DMS53 treated with DMSO at 0.1 percent for 48 hours (cell line): ENCODE results near the gene SLC6A1.

Source experiments
- DNase-seq: peaks from one replicate; lab custom pipeline; 2025; ENCODE audit not compliant: unreplicated experiment; lab: John Stamatoyannopoulos, UW

The SLC6A1 gene

GRCh38 chr3:10992017-10992942, at the start of gene SLC6A1:
Gene SLC6A1 (plus strand): TSS chr3:10992748. CDS start chr3:11017212, 24,464 bp downstream.
- no peak for DNase-seq

- no peak for DNase-seq
Observed at GRCh38 chr3:10944866-10945265, 47.7 kb upstream of the SLC6A1 start.

- no peak for DNase-seq
Observed at GRCh38 chr3:10945683-10946287, 46.8 kb upstream of the SLC6A1 start.

- no peak for DNase-seq
Observed at GRCh38 chr3:10946526-10946925, 46.0 kb upstream of the SLC6A1 start.

GRCh38 chr3:10948326-10948725, 44.2 kb upstream of the SLC6A1 start:
- DNase-seq: no peak

- DNase-seq: no peak
Observed at GRCh38 chr3:10949197-10949596, 43.4 kb upstream of the SLC6A1 start.

GRCh38 chr3:10950476-10951294, 41.9 kb upstream of the SLC6A1 start:
- DNase-seq: no peak

GRCh38 chr3:10951295-10951926, 41.1 kb upstream of the SLC6A1 start:
- no peak for DNase-seq

- no peak for DNase-seq
Observed at GRCh38 chr3:10952525-10952924, 40.0 kb upstream of the SLC6A1 start.

GRCh38 chr3:10954740-10955139, 37.8 kb upstream of the SLC6A1 start:
- no peak for DNase-seq

GRCh38 chr3:10955711-10956453, 36.7 kb upstream of the SLC6A1 start:
- no peak for DNase-seq

- no peak for DNase-seq
Observed at GRCh38 chr3:10956531-10956930, 36.0 kb upstream of the SLC6A1 start.

GRCh38 chr3:10956986-10957385, 35.6 kb upstream of the SLC6A1 start:
- DNase-seq: no peak

GRCh38 chr3:10957976-10958749, 34.4 kb upstream of the SLC6A1 start:
- no peak for DNase-seq

GRCh38 chr3:10960255-10960654, 32.3 kb upstream of the SLC6A1 start:
- no peak for DNase-seq

GRCh38 chr3:10961921-10962320, 30.6 kb upstream of the SLC6A1 start:
- DNase-seq: no peak

- DNase-seq: no peak
Observed at GRCh38 chr3:10962481-10963036, 30.0 kb upstream of the SLC6A1 start.

- no peak for DNase-seq
Observed at GRCh38 chr3:10964537-10965167, 27.9 kb upstream of the SLC6A1 start.

GRCh38 chr3:10968401-10968800, 24.1 kb upstream of the SLC6A1 start:
- no peak for DNase-seq
